Astrocyte (in vitro differentiated cells and primary cell): ENCODE data around the gene SEC31A.

Source experiments
- EZH2 ChIP-seq: IDR thresholded peaks from 2 replicates; pipeline ENCODE4 v1.6.1; 2012; ENCODE audit warnings: mild to moderate bottlenecking, low read length, inconsistent platforms; ENCODE audit not compliant: insufficient read depth
- TF ChIP-seq, protein P1 (sequence below): IDR thresholded peaks from 2 replicates; pipeline ENCODE4 v1.5.1; 2011; ENCODE audit warnings: low read depth, mild to moderate bottlenecking, inconsistent platforms, low read length, moderate library complexity; ENCODE audit not compliant: insufficient read depth

DNA sequence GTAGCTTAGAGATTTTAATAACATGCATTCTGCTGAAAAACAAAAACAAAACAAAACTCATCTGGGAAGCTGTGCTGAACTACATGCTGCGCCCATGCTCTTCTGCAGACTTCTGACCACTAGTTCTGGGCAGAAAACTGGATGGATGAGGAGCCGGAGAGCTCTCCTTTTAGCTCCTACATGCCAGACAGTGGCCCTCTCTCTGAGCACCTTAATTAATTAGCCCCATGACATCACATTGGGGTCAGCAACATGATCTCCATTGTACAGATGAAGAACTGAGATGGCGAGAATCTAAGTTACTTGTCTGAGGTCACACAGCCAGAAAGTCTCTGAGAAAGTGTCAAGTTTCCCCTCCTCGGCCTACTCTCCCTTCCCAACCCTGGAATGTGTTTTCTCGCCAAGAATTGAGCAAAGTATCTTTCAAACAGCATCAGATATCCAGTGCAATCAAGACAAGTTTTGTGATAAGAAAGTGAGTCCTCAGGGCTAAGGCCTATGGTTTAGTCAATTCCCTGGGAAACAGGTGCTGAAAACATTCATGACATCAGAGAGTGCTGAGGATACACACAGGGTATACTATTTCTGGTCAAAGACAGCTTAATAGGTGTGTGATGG lies 113.9 kb downstream of the SEC31A start:
- TF ChIP-seq, protein P1, sequence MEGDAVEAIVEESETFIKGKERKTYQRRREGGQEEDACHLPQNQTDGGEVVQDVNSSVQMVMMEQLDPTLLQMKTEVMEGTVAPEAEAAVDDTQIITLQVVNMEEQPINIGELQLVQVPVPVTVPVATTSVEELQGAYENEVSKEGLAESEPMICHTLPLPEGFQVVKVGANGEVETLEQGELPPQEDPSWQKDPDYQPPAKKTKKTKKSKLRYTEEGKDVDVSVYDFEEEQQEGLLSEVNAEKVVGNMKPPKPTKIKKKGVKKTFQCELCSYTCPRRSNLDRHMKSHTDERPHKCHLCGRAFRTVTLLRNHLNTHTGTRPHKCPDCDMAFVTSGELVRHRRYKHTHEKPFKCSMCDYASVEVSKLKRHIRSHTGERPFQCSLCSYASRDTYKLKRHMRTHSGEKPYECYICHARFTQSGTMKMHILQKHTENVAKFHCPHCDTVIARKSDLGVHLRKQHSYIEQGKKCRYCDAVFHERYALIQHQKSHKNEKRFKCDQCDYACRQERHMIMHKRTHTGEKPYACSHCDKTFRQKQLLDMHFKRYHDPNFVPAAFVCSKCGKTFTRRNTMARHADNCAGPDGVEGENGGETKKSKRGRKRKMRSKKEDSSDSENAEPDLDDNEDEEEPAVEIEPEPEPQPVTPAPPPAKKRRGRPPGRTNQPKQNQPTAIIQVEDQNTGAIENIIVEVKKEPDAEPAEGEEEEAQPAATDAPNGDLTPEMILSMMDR = no peak
- TF ChIP-seq EZH2 = no peak
